NT2/D1 (cell line): ENCODE results near the gene BRIX1.

Source experiments
- SUZ12 ChIP-seq: IDR thresholded peaks from 2 replicates; pipeline ENCODE4 v1.6.1; 2011; ENCODE audit not compliant: insufficient read length, insufficient read depth; ENCODE audit errors: extremely low read depth
- YY1 ChIP-seq: IDR thresholded peaks from 2 replicates; pipeline ENCODE4 v1.6.1; 2011; ENCODE audit not compliant: insufficient read length, insufficient read depth
- ZNF274 ChIP-seq: IDR thresholded peaks from 2 replicates; pipeline ENCODE4 v1.6.1; 2011; ENCODE audit warnings: mild to moderate bottlenecking, low read depth, low read length

DNA sequence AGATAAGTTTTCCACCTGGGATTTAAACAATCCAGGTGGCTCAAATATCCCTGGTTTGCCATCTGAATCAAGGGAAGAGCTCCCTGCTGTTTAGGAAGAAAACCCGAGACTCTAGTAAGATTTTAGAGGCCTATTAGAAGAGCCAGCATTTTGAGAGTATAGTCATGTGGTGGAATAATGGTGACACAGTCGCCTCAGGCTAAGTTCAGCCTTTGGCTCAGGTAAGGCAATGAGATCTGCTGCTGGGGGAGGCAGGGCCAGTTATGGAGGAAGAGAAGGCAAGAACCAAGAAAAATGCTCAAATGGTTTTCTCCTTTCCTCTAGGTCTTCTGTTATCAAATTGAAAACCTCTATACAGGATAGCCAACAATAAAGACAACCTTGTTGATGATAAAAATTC, 16.4 kb upstream of the BRIX1 start:
- TF ChIP-seq YY1 (no peak), ZNF274 (no peak), SUZ12 (no peak)
